G401.6 (cell line): ENCODE results near the gene MCC.
A peak's percentile ranks its signal among the peaks of the same experiment; 100 is the strongest.

ENCODE experiments used
- FAIRE-seq: peaks from 2 replicates; lab custom pipeline; 2012; peaks lifted over from hg19 to GRCh38; lab: Jason Lieb, UNC

The MCC gene

GRCh38 chr5:113027431-113027830, 460.8 kb downstream of the MCC start:
- FAIRE-seq, result no peak

- no peak for FAIRE-seq
Measured at GRCh38 chr5:113027015-113027414, 461.2 kb downstream of the MCC start.

GRCh38 chr5:113026211-113026610, 462.0 kb downstream of the MCC start:
- FAIRE-seq, result no peak

- no peak for FAIRE-seq
Measured at GRCh38 chr5:113025596-113025995, 462.7 kb downstream of the MCC start.

- FAIRE-seq, result no peak
Measured at GRCh38 chr5:113024076-113024697, 464.1 kb downstream of the MCC start.

- no peak for FAIRE-seq
Measured at GRCh38 chr5:113022661-113023060, 465.6 kb downstream of the MCC start.

- peak; percentile 55 for FAIRE-seq
Measured at GRCh38 chr5:113020461-113021273, 467.6 kb downstream of the MCC start.

- no peak for FAIRE-seq
Measured at GRCh38 chr5:113017881-113018635, 470.2 kb downstream of the MCC start.

- no peak for FAIRE-seq
Measured at GRCh38 chr5:113005454-113005853, 482.8 kb downstream of the MCC start.

GRCh38 chr5:113003763-113004162, 484.5 kb downstream of the MCC start:
- FAIRE-seq, result no peak

GRCh38 chr5:113002423-113002822, 485.8 kb downstream of the MCC start:
- no peak for FAIRE-seq

GRCh38 chr5:113000466-113000865, 487.8 kb downstream of the MCC start:
- FAIRE-seq, result no peak

GRCh38 chr5:112998296-112998695, 490.0 kb downstream of the MCC start:
- FAIRE-seq, result no peak

GRCh38 chr5:112996830-112997374, 491.4 kb downstream of the MCC start:
- no peak for FAIRE-seq

GRCh38 chr5:112995764-112996618, 492.3 kb downstream of the MCC start:
- peak; percentile 85 for FAIRE-seq

- FAIRE-seq, result no peak
Measured at GRCh38 chr5:112986224-112986623, 502.0 kb downstream of the MCC start.

- FAIRE-seq, result no peak
Measured at GRCh38 chr5:112983363-112983762, 504.9 kb downstream of the MCC start.

GRCh38 chr5:112979723-112980122, 508.5 kb downstream of the MCC start:
- no peak for FAIRE-seq

- peak; percentile 79 for FAIRE-seq
Measured at GRCh38 chr5:112978836-112979235, 509.4 kb downstream of the MCC start.

- FAIRE-seq, result no peak
Measured at GRCh38 chr5:112977440-112977861, 510.8 kb downstream of the MCC start.

- FAIRE-seq, result peak; percentile 99
Measured at GRCh38 chr5:112976432-112977309, 511.6 kb downstream of the MCC start, which contains the start of gene DCP2. Gene DCP2 (plus strand): TSS chr5:112976798. CDS start chr5:112976934, 136 bp downstream.
